IMR-90 (cell line): Measurements from ENCODE around the gene NWD2. TPM values are rescaled to one million over a fixed set of nuclear protein-coding genes. Genes with fewer than 3 reads are reported as not detected.

ENCODE experiments used
- ATAC-seq: fragments of 200-7000 bp; cut with Tn5 transposase; 2 replicates; pipeline ENCODE4 v1.9.1; 2020; ENCODE audit warnings: low read depth, mild to moderate bottlenecking, moderate library complexity
- BruUV-seq: library from RNA; stranded (reverse); fragments of 400-500 nt; replicated peaks from 2 replicates; lab custom pipeline; 2021; lab: Mats Ljungman, UMichigan
- CTCF ChIA-PET: fragments of 300-600 bp; formaldehyde crosslinking; extraction: SDS; loops from one replicate; lab custom pipeline; 2021; ENCODE audit warnings: antibody characterized with exemption; lab: Yijun Ruan, JAX
- POLR2A ChIA-PET: fragments of 300-600 bp; sonication (Branson Sonifier 250); formaldehyde crosslinking; loops from one replicate; lab custom pipeline; 2022; ENCODE audit warnings: antibody characterized with exemption; ENCODE audit not compliant: unreplicated experiment; lab: Charles Lee
- DNase-seq: peaks from one replicate; pipeline ENCODE4 v3.0.0; 2013
- H2AFZ ChIP-seq: replicated peaks from 2 replicates; pipeline ENCODE3; 2013; ENCODE audit warnings: low read length, mild to moderate bottlenecking; ENCODE audit not compliant: poor library complexity
- H2AK5ac ChIP-seq: 2 replicates; pipeline ENCODE4 v1.6.1; 2013; ENCODE audit warnings: low read depth, low read length, inconsistent platforms
- H2AK9ac ChIP-seq: replicated peaks from 2 replicates; pipeline ENCODE3; 2013; ENCODE audit warnings: mild to moderate bottlenecking, low read depth, low read length, moderate library complexity; ENCODE audit not compliant: poor library complexity
- H2BK120ac ChIP-seq: 2 replicates; pipeline ENCODE4 v1.6.1; 2013; ENCODE audit warnings: low read depth, low read length, inconsistent platforms
- H2BK15ac ChIP-seq: 3 replicates; pipeline ENCODE4 v1.6.1; 2013; ENCODE audit warnings: low read depth, low read length, inconsistent platforms
- H2BK20ac ChIP-seq: 2 replicates; pipeline ENCODE4 v1.6.1; 2013; ENCODE audit warnings: low read depth, mild to moderate bottlenecking, inconsistent platforms, low read length, moderate library complexity
- H2BK5ac ChIP-seq: 2 replicates; pipeline ENCODE4 v1.6.1; 2013; ENCODE audit warnings: mild to moderate bottlenecking, low read depth, low read length, inconsistent platforms; ENCODE audit not compliant: poor library complexity, severe bottlenecking
- H3K14ac ChIP-seq: replicated peaks from 2 replicates; pipeline ENCODE4 v1.6.1; 2013; ENCODE audit warnings: low read depth, low read length, inconsistent platforms
- H3K18ac ChIP-seq: 2 replicates; pipeline ENCODE4 v1.6.1; 2013; ENCODE audit warnings: low read depth, low read length, control low read depth
- H3K23ac ChIP-seq: 2 replicates; pipeline ENCODE4 v1.6.1; 2013; ENCODE audit warnings: low read depth, low read length, inconsistent platforms
- H3K27ac ChIP-seq: 2 replicates; pipeline ENCODE4 v1.5.1; 2013; ENCODE audit warnings: mild to moderate bottlenecking, control low read depth, low read length; ENCODE audit not compliant: insufficient read depth
- H3K27me3 ChIP-seq: 2 replicates; pipeline ENCODE4 v1.6.1; 2013; ENCODE audit warnings: low read length; ENCODE audit not compliant: control insufficient read depth, insufficient read depth
- H3K36me3 ChIP-seq: 2 replicates; pipeline ENCODE4 v1.6.1; 2013; ENCODE audit warnings: low read length, mixed read lengths; ENCODE audit not compliant: control insufficient read depth, insufficient read depth
- H3K4ac ChIP-seq: 2 replicates; pipeline ENCODE4 v1.6.1; 2013; ENCODE audit warnings: low read depth, low read length, inconsistent platforms
- H3K4me1 ChIP-seq: 2 replicates; pipeline ENCODE4 v1.6.1; 2013; ENCODE audit warnings: low read length, mixed read lengths; ENCODE audit not compliant: control insufficient read depth, insufficient read depth
- H3K4me2 ChIP-seq: 2 replicates; pipeline ENCODE4 v1.6.1; 2013; ENCODE audit warnings: low read depth, mild to moderate bottlenecking, control low read depth, low read length, moderate library complexity
- H3K4me3 ChIP-seq: 2 replicates; pipeline ENCODE4 v1.5.1; 2013; ENCODE audit warnings: low read depth, mild to moderate bottlenecking, control low read depth, low read length, moderate library complexity; ENCODE audit not compliant: insufficient read depth
- H3K56ac ChIP-seq: 2 replicates; pipeline ENCODE4 v1.6.1; 2013; ENCODE audit warnings: low read length, inconsistent platforms; ENCODE audit not compliant: insufficient read depth; ENCODE audit errors: extremely low read depth
- H3K79me1 ChIP-seq, 2 experiments: 2 replicates each; pipeline ENCODE4 v1.6.1; 2013; ENCODE audit warnings: low read length in 2 of 2, inconsistent platforms in 1 of 2, low read depth in 1 of 2
- H3K9ac ChIP-seq: 2 replicates; pipeline ENCODE4 v1.6.1; 2013; ENCODE audit warnings: low read depth, low read length, control low read depth
- H3K9me1 ChIP-seq: 2 replicates; pipeline ENCODE4 v1.6.1; 2013; ENCODE audit warnings: low read length, inconsistent platforms; ENCODE audit not compliant: insufficient read depth
- H3K9me3 ChIP-seq: 2 replicates; pipeline ENCODE4 v1.6.1; 2013; ENCODE audit warnings: low read length; ENCODE audit not compliant: control insufficient read depth, insufficient read depth
- H4K20me1 ChIP-seq: 2 replicates; pipeline ENCODE4 v1.6.1; 2013; ENCODE audit warnings: low read length, inconsistent platforms; ENCODE audit not compliant: insufficient read depth
- H4K5ac ChIP-seq: 2 replicates; pipeline ENCODE4 v1.6.1; 2013; ENCODE audit warnings: mild to moderate bottlenecking, low read depth, low read length, control low read depth
- H4K8ac ChIP-seq, 2 experiments: 2 replicates each; pipeline ENCODE4 v1.6.1; 2013; ENCODE audit warnings: low read depth in 2 of 2, low read length in 2 of 2, control low read depth in 1 of 2, inconsistent platforms in 1 of 2
- H4K91ac ChIP-seq: 2 replicates; pipeline ENCODE4 v1.6.1; 2013; ENCODE audit warnings: low read depth, low read length, inconsistent platforms; ENCODE audit not compliant: insufficient read depth
- BHLHE40 ChIP-seq: fragments of 150-350 bp; IDR thresholded peaks from 2 replicates; pipeline ENCODE4 v1.6.1; 2016; ENCODE audit warnings: mild to moderate bottlenecking, low read depth, low read length
- CEBPB ChIP-seq: IDR thresholded peaks from 2 replicates; pipeline ENCODE4 v1.6.1; 2012; ENCODE audit warnings: low read depth, low read length, improper control_type of control experiment
- CHD1 ChIP-seq: IDR thresholded peaks from 2 replicates; pipeline ENCODE4 v1.6.1; 2012; ENCODE audit warnings: low read depth, low read length, improper control_type of control experiment
- CTCF ChIP-seq: conservative IDR thresholded peaks from 2 replicates; pipeline ENCODE4 v1.5.1; 2012; ENCODE audit warnings: mild to moderate bottlenecking, low read depth, low read length, improper control_type of control experiment
- ELK1 ChIP-seq: fragments of 150-350 bp; IDR thresholded peaks from 2 replicates; pipeline ENCODE4 v1.6.1; 2016; ENCODE audit warnings: low read depth, mild to moderate bottlenecking, low read length, moderate library complexity, borderline replicate concordance
- FOS ChIP-seq: fragments of 150-350 bp; IDR thresholded peaks from 2 replicates; pipeline ENCODE4 v1.6.1; 2016; ENCODE audit warnings: low read depth, low read length
- MAFK ChIP-seq: IDR thresholded peaks from 2 replicates; pipeline ENCODE4 v1.6.1; 2012; ENCODE audit warnings: low read depth, low read length, improper control_type of control experiment
- MAZ ChIP-seq: IDR thresholded peaks from 2 replicates; pipeline ENCODE4 v1.6.1; 2012; ENCODE audit warnings: low read depth, mild to moderate bottlenecking, low read length, improper control_type of control experiment, moderate library complexity, borderline replicate concordance
- NFE2L2 ChIP-seq: fragments of 150-350 bp; IDR thresholded peaks from 2 replicates; pipeline ENCODE4 v1.6.1; 2016; ENCODE audit warnings: low read depth, mild to moderate bottlenecking, low read length
- POLR2A ChIP-seq: IDR thresholded peaks from 2 replicates; pipeline ENCODE4 v1.6.1; 2012; ENCODE audit warnings: mild to moderate bottlenecking, low read depth, low read length
- RAD21 ChIP-seq: IDR thresholded peaks from 2 replicates; pipeline ENCODE4 v1.6.1; 2012; ENCODE audit warnings: low read length, improper control_type of control experiment
- RCOR1 ChIP-seq: IDR thresholded peaks from 2 replicates; pipeline ENCODE4 v1.6.1; 2012; ENCODE audit warnings: mild to moderate bottlenecking, low read length, improper control_type of control experiment; ENCODE audit not compliant: insufficient replicate concordance
- RFX5 ChIP-seq: IDR thresholded peaks from 2 replicates; pipeline ENCODE4 v1.8.0; 2012; ENCODE audit warnings: low read depth, mild to moderate bottlenecking, low read length, moderate library complexity
- SMC3 ChIP-seq: fragments of 150-350 bp; IDR thresholded peaks from 2 replicates; pipeline ENCODE4 v1.6.1; 2016; ENCODE audit warnings: low read depth, mild to moderate bottlenecking, antibody characterized with exemption, low read length, moderate library complexity
- USF2 ChIP-seq: fragments of 150-350 bp; IDR thresholded peaks from 2 replicates; pipeline ENCODE4 v1.6.1; 2017; ENCODE audit warnings: mild to moderate bottlenecking, antibody characterized with exemption, low read length, low read depth
- dilution Hi-C: fragments of 300-500 bp; cut with HindIII; formaldehyde crosslinking; loops from one replicate; pipeline ENCODE4 v1.14.3; 2018; ENCODE audit warnings: low sequenced_read_pairs; ENCODE audit not compliant: unreplicated experiment
- in situ Hi-C: fragments of 300-500 bp; cut with MboI; formaldehyde crosslinking; loops from 3 replicates; pipeline ENCODE4 v1.14.3; 2019; ENCODE audit warnings: low sequenced_read_pairs, inconsistent platforms, mixed read lengths
- intact Hi-C: fragments of 100-400 bp; cut with micrococcal nuclease; formaldehyde crosslinking; loops from 2 replicates; pipeline ENCODE4 v1.10.0; 2022
- polyA plus RNA-seq, 3 experiments: library from polyadenylated mRNA; depleted of rRNA; stranded (reverse); fragments of >200 nt; gene quantifications; 2 replicates each; pipeline ENCODE4 v1.2.3, GENCODE V29; 2012; ENCODE audit warnings: low replicate concordance in 1 of 3
- total RNA-seq: library from RNA; depleted of rRNA; stranded (reverse); fragments of >200 nt; gene quantifications from 2 replicates; pipeline ENCODE4 v1.2.3, GENCODE V29; 2012

NWD2 gene
- total and polyA plus RNA-seq, 2 of the 4 experiments (the other 2 are of a cell fraction), result not detected

- Histone ChIP-seq H3K4ac (no peak overlapping the region), H3K4me3 (no peak overlapping the region), H3K4me1 (no peaks in the 10 kb centered on the region), H2BK5ac (no peak overlapping the region), H2AK9ac (no peak overlapping the region), H3K79me1 (no peaks in the 10 kb centered on the region), H3K14ac (no peak overlapping the region), H3K27me3 (no peaks in the 10 kb centered on the region), H3K9me1 (no peaks in the 10 kb centered on the region), H3K56ac (no peak overlapping the region), H4K91ac (no peak overlapping the region), H3K36me3 (no peaks in the 10 kb centered on the region), H3K9me3 (no peaks in the 10 kb centered on the region), H4K8ac (no peak overlapping the region), H3K9ac (no peak overlapping the region), H3K23ac (no peak overlapping the region), H4K5ac (no peak overlapping the region), H2BK20ac (no peak overlapping the region), H2AK5ac (no peak overlapping the region), H2AFZ (no peak overlapping the region), H3K27ac (no peak overlapping the region), H3K4me2 (no peak overlapping the region), H4K20me1 (no peaks in the 10 kb centered on the region), H2BK15ac (no peak overlapping the region), H3K18ac (no peak overlapping the region), H2BK120ac (no peak overlapping the region)
- POLR2A ChIA-PET, result no interaction called here
- in situ Hi-C loops (no loop called here), intact Hi-C loops (no loop called here), dilution Hi-C loops (no loop called here)
- no peak for TF ChIP-seq BHLHE40
- TF ChIP-seq CTCF, result no peak
- TF ChIP-seq RCOR1, result no peak
- no peak for TF ChIP-seq ELK1
- no peak for TF ChIP-seq POLR2A
- no peak for TF ChIP-seq MAZ
- no peak for TF ChIP-seq MAFK
- TF ChIP-seq FOS, result no peak
- TF ChIP-seq CEBPB, result no peak
- no peak for TF ChIP-seq NFE2L2
- no peak for TF ChIP-seq RFX5
- no peak for TF ChIP-seq CHD1
- TF ChIP-seq USF2, result no peak
- TF ChIP-seq RAD21, result no peak
- TF ChIP-seq SMC3, result no peak
- ATAC-seq (no peak), DNase-seq (no peak)
- CTCF ChIA-PET, result no interaction called here
- no TSS peak for BruUV-seq
These were observed 180.2 kb downstream of the NWD2 start for GRCh38 chr4:37424753-37425152.
